HL-60 (cell line): ENCODE results near the gene ADAMTS10.

Source experiments
- SPI1 ChIP-seq: IDR thresholded peaks from 2 replicates; pipeline ENCODE4 v1.6.1; 2012; ENCODE audit warnings: low read depth, mild to moderate bottlenecking, borderline replicate concordance
- TF ChIP-seq, protein P1 (sequence below): IDR thresholded peaks from one replicate; pipeline ENCODE4 v1.5.1; 2011; ENCODE audit warnings: low read length, control low read depth, inconsistent platforms; ENCODE audit not compliant: insufficient read depth
- TF ChIP-seq, protein P2 (sequence below): IDR thresholded peaks from 2 replicates; pipeline ENCODE4 v1.6.1; 2012; ENCODE audit warnings: low read depth; ENCODE audit not compliant: insufficient replicate concordance

DNA sequence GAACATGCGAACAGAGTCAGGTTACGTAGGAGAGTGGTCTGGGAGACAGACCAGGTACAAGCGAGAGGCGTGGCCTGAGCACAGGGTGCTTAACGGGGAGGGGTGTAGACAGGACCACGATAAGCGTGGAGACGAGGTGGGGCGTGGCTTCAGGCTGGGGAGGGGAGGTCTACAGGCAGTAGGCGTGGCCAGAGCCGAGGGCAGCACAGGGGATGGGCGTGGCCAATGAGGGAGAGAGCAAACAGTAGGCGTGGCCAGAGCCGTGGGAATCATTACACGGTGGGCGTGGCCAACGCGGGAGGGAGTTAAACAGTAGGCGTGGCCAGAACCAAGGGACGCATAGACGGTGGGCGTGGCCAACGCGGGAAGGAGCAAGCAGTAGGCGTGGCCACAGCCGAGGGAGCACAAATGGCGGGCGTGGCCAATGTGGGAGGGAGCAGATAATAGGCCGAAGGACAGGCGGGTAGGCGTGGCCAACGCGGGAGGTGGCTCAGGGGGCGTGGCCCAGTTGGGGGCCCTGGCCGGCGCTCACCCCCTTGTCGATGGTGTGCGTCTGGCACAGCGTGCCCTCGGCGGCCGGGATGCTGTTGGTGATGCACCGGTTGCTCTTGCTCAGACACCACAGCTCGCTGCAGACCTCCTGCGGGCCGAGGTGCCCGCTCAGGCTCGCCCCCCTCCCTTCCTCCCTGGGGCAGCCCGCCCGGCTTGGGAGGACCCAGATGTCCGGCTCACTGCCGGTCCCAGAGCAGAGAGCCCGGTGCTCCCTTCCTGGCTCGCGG, 18.1 kb downstream of the ADAMTS10 start:
- TF ChIP-seq, protein P1, sequence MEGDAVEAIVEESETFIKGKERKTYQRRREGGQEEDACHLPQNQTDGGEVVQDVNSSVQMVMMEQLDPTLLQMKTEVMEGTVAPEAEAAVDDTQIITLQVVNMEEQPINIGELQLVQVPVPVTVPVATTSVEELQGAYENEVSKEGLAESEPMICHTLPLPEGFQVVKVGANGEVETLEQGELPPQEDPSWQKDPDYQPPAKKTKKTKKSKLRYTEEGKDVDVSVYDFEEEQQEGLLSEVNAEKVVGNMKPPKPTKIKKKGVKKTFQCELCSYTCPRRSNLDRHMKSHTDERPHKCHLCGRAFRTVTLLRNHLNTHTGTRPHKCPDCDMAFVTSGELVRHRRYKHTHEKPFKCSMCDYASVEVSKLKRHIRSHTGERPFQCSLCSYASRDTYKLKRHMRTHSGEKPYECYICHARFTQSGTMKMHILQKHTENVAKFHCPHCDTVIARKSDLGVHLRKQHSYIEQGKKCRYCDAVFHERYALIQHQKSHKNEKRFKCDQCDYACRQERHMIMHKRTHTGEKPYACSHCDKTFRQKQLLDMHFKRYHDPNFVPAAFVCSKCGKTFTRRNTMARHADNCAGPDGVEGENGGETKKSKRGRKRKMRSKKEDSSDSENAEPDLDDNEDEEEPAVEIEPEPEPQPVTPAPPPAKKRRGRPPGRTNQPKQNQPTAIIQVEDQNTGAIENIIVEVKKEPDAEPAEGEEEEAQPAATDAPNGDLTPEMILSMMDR: no peak
- TF ChIP-seq, protein P2, sequence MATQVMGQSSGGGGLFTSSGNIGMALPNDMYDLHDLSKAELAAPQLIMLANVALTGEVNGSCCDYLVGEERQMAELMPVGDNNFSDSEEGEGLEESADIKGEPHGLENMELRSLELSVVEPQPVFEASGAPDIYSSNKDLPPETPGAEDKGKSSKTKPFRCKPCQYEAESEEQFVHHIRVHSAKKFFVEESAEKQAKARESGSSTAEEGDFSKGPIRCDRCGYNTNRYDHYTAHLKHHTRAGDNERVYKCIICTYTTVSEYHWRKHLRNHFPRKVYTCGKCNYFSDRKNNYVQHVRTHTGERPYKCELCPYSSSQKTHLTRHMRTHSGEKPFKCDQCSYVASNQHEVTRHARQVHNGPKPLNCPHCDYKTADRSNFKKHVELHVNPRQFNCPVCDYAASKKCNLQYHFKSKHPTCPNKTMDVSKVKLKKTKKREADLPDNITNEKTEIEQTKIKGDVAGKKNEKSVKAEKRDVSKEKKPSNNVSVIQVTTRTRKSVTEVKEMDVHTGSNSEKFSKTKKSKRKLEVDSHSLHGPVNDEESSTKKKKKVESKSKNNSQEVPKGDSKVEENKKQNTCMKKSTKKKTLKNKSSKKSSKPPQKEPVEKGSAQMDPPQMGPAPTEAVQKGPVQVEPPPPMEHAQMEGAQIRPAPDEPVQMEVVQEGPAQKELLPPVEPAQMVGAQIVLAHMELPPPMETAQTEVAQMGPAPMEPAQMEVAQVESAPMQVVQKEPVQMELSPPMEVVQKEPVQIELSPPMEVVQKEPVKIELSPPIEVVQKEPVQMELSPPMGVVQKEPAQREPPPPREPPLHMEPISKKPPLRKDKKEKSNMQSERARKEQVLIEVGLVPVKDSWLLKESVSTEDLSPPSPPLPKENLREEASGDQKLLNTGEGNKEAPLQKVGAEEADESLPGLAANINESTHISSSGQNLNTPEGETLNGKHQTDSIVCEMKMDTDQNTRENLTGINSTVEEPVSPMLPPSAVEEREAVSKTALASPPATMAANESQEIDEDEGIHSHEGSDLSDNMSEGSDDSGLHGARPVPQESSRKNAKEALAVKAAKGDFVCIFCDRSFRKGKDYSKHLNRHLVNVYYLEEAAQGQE: no peak
- TF ChIP-seq SPI1: no peak
